Measurements from ENCODE around the gene GNAO1.
A peak's percentile ranks its signal among the peaks of the same experiment; 100 is the strongest.

Gene GNAO1

GRCh38 chr16:56198006-56198754 lies 6.9 kb downstream of the GNAO1 start:
- no peak for DNase-seq (ENCODE audit: low spot score)

- DNase-seq (ENCODE audit: low spot score), result no peak
Observed at GRCh38 chr16:56198755-56199114, 7.4 kb downstream of the GNAO1 start.

GRCh38 chr16:56199164-56199563 lies 7.9 kb downstream of the GNAO1 start:
- DNase-seq (ENCODE audit: low spot score), result peak; percentile 26

- no peak for DNase-seq (ENCODE audit: low spot score)
Observed at GRCh38 chr16:56201030-56201429, 9.7 kb downstream of the GNAO1 start.

GRCh38 chr16:56202036-56202435 lies 10.7 kb downstream of the GNAO1 start:
- DNase-seq (ENCODE audit: low spot score), result peak; percentile 69

GRCh38 chr16:56203052-56203451 lies 11.8 kb downstream of the GNAO1 start:
- peak; percentile 72 for DNase-seq (ENCODE audit: low spot score)

GRCh38 chr16:56204816-56205215 lies 13.5 kb downstream of the GNAO1 start:
- no peak for DNase-seq (ENCODE audit: low spot score)

GRCh38 chr16:56206951-56207350 lies 15.7 kb downstream of the GNAO1 start:
- no peak for DNase-seq (ENCODE audit: low spot score)

- DNase-seq (ENCODE audit: low spot score), result no peak
Observed at GRCh38 chr16:56207421-56207820, 16.1 kb downstream of the GNAO1 start.

GRCh38 chr16:56211435-56211981 lies 20.2 kb downstream of the GNAO1 start:
- DNase-seq (ENCODE audit: low spot score), result no peak

- no peak for DNase-seq (ENCODE audit: low spot score)
Observed at GRCh38 chr16:56212144-56212543, 20.9 kb downstream of the GNAO1 start.

GRCh38 chr16:56221995-56222394 lies 30.7 kb downstream of the GNAO1 start:
- no peak for DNase-seq (ENCODE audit: low spot score)

GRCh38 chr16:56222474-56222997 lies 31.2 kb downstream of the GNAO1 start:
- no peak for DNase-seq (ENCODE audit: low spot score)

- DNase-seq (ENCODE audit: low spot score), result no peak
Observed at GRCh38 chr16:56225017-56225742, 33.9 kb downstream of the GNAO1 start.

- no peak for DNase-seq (ENCODE audit: low spot score)
Observed at GRCh38 chr16:56226187-56226586, 34.9 kb downstream of the GNAO1 start.

GRCh38 chr16:56226845-56227525 lies 35.7 kb downstream of the GNAO1 start:
- DNase-seq (ENCODE audit: low spot score), result peak; percentile 32

GRCh38 chr16:56227936-56228335 lies 36.6 kb downstream of the GNAO1 start:
- DNase-seq (ENCODE audit: low spot score), result no peak

- DNase-seq (ENCODE audit: low spot score), result no peak
Observed at GRCh38 chr16:56228476-56228875, 37.2 kb downstream of the GNAO1 start.

- no peak for DNase-seq (ENCODE audit: low spot score)
Observed at GRCh38 chr16:56233795-56234566, 42.7 kb downstream of the GNAO1 start.

- no peak for DNase-seq (ENCODE audit: low spot score)
Observed at GRCh38 chr16:56234737-56235136, 43.4 kb downstream of the GNAO1 start.

- no peak for DNase-seq (ENCODE audit: low spot score)
Observed at GRCh38 chr16:56237451-56237930, 46.2 kb downstream of the GNAO1 start.

- no peak for DNase-seq (ENCODE audit: low spot score)
Observed at GRCh38 chr16:56238188-56238587, 46.9 kb downstream of the GNAO1 start.

All from CD4-positive, alpha-beta T cell treated with Interleukin-6 at 100 ng/mL for 8 hours (primary cell).